Measurements from ENCODE around the gene FPR3.
A peak's percentile ranks its signal among the peaks of the same experiment; 100 is the strongest.
"Not testable (repeated sequence)": the region's sequence is repeated elsewhere in the genome, so short reads cannot be mapped to it uniquely, and the experiment has no call there.

The FPR3 gene

DNA sequence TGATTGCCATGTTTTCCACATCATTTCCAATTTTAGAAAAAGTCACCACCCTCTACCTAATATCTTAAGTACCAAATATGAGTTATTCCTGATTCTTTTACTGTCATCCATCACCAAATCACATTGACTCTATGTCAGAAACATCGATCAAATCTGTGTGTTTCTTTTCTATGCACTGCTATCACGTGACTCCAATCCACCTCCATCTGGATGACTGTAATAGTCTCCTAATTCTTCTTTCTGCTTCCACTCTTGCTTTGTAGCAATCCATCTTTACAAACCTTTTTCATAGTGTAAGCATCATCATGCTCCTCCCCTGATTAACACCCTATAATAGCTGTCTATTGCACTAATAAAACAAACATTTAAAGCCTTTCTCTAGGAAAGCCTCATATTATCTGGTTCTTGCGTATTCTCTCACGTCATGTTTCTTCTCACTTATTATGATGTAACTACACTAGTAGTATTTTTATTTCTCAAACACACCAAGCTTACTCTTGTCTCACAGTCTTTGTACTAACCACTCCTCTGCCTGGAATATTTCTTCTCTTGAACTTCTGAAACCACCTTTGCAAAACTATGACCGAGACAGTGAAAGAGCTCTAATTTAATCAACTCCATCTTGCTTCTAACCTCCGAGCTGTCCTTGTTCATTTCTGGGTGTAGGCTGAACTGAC lies 10.7 kb upstream of the FPR3 start:
- DNase-seq: no peak

DNA sequence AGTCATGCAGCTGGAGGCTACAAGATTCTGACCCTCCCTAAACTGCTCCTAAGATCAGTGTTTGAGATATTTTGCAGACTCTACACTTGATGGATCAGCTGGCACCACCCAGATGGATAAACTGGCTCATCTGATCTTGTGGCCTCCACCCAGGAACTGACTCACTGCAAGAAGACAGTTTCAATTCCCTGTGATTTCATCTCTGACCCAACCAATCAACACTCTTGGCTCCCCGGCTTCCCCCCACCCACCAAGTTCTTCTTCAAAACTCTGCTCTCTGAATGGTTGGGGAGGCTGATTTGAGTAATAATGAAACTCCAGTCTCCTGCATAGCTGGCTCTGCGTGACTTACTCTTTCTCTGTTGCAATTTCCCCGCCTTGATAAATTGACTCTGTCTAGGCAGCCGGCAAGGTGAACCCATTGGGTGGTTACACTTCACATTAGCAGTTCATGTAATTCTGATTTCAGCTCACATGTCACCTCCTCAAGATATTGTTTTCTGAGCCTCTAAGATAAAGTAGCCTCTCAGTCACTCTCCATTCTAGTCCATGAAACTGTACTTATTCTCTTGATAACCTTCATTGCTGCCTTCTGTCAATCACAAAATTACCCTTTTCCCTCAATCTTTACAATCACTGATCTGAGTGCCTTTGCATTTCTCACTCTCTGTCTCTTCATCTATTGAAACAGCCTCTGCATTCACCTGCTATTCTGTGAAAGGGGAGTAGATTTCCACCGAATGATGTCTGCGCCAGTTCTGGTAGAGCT lies 9.9 kb upstream of the FPR3 start:
- no peak for DNase-seq

DNA sequence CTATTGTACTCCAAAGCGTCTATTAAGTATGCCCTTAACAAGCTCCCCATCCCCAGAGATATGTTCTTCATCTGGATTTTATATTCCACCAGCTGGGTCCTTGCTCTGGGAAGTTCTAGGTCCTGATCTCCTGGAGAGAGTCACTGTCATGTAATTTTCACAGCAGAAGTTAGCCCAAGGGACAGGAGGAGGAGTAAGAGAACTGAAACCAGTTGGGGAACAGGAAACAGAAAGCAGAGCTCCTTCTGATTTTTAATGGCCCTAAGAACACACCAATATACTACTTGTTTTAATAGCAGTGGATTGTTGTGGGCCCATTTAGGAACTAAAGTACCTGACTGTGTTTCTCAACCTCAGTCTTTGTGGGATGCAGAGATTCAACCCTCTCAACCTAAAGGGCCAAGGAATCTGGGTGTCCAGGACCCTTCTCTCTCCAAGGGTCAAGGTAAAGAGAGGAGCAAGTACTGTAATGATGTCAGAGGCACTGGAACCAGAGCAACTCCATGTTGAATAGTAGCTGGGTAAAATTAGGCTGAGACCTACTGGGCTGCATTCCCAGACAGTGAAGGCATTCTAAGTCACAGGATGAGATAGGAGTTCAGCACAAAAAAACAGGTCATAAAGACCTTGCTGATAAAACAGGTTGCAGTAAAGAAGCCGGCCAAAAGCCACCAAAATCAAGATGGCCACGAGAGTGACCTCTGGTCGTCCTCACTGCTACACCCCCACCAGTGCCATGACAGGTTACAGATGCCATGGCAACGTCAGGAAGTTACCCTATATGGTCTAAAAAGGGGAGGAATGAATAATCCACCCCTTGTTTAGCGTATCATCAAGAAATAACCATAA lies 8.1 kb upstream of the FPR3 start:
- DNase-seq: no peak

DNA sequence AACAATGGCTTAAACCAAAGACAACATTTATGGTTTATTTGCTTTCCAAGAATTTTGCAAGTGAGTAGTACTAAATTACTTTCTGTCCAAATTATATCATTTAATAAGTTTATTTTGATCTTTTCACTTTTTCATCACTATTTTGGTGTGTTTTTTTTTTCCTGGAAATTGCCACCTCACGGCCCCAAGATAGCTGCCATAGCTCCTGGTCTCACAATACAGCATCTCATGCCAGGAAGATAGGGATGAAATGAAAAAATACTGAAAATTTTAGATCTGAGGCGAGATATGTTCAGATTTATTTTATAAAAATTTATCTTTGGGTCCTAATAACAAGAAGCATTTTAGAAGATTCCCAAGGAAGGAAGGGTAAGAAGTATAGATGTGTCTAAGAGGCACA lies 6.9 kb upstream of the FPR3 start:
- DNase-seq: no peak

DNA sequence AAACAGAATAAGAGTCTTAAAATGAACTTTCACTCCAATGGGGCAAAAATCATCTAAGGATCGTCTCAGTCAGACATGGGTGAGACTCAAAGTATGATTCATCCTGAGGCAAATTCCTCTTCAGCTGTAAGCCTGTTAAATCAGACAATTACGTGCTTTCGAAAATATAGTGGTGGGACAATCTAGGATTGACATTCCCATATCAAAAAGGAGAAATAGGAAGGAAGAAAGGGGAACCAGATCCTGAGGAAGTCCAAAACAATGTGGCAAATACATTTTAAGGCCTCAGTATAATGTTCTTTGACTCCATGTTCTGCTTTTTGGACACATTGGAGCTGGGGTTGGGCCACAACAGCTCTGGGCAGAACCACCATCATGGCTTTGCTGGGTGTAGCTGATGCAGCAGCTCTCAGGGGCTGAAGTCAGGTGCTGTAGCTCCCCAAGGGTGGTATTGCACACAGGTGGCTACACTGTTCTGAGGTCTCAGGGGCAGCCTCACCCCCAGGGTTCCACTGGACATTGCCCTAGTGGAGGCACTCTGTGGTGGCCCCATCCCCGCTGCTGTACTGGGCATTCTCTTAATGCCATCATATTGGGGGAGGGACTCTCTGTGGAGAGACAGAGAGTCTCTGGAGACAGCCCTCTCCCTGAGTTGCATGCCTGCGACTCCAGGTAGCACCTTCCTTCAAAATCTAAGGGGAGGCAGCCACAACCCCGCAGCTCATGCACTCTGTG lies 5.7 kb upstream of the FPR3 start:
- no peak for DNase-seq

DNA sequence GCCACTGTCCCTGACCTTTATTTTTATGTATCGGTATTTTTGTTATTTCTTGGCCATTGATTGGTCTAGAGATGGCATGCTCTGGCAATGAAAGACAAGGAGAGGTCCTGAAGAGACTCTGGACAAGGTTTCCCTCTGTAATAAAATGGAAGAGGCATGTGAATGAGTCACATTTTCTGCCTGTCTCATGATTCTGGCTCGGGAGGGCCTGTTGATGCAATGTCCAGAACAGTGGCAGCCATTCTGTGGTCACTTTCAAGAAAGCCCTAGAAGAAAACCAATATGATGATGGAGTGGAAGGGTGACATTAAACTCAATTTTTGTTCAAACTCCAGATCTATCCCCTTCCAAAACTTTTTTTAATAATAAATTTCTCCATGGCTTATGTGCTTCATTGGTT lies 2.0 kb upstream of the FPR3 start:
- no peak for DNase-seq

DNA sequence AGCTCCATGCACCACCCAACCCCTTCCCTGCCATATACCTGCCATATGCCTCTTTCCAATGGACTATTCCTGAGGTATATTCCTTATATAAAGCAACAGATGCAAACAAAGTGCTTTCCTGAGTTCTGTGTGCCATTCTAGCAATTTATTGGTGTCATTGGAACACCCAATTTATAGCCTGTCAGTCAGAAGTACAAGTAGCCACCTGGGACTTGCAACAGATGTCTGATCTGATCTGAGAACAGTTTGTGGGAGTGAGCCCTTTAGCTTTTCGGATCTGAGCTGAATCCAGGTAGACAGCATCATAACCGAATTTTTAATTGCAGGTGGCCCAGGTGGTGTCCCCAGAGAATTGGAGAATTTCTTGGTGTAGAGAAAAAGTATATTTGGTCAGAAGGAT lies 963 bp upstream of the FPR3 start:
- no peak for DNase-seq

DNA sequence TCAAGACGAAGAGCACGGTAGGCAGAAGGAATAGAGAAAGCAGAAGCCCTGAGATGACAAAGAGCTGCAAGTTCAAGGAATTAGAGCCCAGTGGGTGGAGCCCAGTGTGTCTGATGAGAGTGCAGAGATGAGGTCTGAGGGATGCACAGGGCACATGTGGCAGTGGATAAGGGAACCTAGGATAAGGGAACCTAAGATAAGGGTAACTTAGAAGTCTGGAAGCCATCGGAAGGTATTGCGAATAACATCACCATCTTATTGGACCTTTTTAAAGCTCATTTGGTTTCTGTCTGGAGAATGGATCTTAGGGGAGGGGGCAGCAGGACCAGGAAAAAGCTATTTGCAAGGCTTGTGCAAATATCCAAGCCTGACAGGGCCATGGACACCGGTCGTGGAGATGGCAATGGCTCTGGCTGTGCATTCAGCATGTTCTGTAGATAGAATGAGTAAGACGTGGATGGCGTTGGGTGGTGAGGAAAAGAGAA lies 1.3 kb downstream of the FPR3 start:
- no peak for DNase-seq

DNA sequence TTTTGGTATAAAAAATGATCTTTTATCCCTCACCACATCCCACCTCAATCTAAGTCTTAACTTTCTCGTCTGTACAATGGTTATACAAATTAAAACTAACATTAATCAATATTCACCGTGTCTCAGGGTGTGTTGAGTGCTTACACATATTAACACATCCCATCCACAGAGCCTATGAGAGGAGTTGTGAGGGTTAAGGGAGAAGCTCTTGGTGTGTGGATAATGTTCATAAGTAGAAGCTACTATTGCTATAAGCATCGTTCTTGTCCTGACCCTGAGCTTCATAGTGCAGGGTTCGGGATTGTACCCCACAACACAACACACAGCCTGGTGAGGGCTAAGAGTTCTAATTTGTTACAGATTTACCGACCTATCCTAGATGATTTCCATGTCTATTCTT lies 2.5 kb downstream of the FPR3 start:
- DNase-seq: no peak

DNA sequence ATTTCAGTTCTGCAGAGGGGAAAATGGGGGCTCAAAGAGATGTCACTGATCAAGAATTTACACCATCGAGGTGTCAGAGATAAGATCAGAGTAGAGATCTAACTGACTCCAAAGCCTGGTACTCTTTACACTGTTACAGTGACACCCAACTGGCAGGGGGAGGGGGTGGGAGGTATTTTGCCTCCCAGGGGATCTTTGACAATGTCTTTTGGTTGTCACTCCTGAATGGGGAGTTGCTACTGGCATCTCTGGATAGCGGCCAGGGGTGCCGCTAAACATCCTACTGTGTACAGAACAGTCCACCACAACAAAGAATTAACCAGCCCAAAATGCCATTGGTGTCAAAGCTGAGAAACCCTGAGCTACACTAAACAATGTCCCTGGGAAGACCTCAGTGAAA lies 3.1 kb downstream of the FPR3 start:
- DNase-seq: no peak

DNA sequence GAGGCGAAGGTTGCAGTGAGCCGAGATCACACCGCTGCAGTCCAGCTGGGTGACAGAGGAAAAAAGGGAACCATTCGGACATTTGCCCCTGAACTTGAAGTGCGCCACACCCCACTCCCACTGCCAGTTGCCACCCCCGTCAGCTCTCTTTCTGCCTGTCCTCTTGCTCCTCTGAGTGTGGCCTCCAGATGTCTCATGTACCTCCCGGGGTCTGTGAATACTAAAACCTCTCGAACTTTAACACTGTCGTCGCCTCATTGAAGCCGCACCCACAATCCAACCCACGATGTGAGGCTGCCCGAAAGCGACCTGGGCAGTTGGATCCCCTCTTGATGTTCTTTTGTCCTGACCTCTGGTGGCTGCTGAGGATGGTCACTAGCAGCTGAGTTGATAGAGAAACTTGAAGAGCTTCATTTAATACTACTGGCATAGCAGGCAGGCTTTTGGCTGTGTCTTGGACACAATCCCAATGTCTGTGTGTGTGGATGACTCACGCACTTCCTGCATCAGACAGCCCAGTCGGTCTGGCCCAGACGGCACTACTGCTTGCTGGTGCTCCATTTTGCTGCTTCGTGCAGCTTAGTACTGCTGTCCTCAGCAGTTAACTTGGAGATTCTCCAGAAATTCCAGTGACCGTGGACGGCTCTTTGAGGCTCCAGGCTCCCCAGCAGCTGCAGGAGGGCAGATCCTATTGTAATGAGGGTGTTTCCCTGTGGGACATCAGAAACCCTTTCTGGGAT lies 4.2 kb downstream of the FPR3 start:
- DNase-seq: peak; percentile 68

DNA sequence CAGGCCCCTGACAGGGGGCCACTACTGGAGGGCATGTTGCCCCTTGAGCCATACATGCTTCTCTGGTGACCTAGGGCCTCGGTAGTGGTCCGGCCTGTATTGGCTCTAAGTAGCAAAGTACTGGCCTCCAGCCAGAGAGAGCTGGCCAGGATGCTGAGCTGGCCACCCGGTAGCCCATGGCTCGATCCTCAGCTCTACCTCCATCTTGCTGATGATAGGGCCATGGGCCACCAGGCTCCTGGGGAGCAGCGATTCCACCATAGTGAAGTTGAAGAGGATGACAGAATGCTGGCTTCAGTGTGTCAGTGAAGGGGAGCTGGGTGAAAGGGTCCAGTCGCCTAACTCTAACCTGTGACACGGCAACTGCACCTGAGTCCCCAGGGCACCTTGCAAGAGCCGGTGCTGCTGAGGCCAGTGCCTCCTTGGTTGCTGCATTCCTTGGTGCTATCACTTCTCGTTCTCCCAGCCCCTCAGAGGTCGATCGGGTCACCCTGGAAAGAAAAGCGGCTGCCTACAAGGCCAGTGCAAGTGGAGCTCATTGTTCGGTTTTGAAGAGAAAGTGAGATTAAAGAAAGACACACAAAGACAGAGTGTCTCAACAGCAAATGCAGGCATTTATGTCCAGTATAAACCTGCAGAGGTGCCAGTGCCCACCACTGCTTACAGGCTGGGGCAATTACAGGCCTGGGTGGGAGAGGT lies 5.0 kb downstream of the FPR3 start:
- DNase-seq: no peak

DNA sequence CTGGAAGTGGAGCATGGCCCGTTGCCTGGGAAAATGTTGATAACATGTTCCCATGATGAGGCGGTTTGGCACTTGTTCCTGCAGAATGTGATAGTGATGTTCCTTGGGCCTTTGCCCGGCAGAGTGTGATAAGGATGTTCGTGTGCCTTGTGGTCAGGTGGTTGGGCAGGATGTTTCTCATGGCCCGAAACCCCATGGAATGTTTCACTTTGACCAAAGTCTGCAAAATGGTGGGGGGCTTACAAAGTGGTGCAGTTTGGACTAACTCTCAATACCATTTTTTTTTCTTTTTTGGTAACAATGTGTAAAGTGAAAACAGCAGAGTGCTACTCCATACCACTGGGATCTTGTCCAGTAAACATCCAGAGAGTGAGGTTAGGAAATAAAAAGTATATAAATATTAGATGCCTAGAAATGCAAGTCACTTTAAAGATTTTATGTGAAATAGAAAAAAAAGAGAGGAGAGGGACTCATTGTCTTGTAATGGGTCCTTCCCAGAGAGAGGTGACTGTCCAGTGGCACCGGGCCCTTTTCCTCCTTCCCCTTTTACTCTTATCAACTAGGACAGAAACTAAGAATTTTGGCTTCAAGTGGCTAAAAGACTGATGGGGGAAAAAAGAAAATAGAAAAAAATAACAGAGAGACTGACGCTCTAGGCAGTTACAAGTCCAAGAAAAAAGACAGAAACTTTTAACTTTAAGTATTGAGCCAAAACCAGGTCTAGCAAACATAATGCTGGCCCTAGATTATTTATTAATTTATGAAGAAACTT lies 5.7 kb downstream of the FPR3 start:
- no peak for DNase-seq

DNA sequence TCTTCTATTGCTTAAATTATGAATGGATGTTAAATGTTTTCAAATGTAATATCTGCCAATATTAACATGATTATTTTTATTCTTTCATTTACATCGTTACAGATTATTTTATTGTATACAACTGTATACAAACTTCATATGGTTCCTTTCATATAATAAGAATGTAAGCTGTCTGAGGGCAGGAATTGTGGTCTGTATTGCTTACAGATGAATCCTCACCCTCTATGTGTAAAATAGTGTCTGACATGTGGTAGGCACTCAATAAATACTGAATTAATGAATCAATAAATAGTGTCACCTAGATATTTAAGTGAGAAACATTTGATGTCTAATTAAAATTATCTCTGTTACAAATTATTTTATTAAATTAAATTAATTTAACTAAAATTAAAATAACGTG lies 7.8 kb downstream of the FPR3 start:
- no peak for DNase-seq

DNA sequence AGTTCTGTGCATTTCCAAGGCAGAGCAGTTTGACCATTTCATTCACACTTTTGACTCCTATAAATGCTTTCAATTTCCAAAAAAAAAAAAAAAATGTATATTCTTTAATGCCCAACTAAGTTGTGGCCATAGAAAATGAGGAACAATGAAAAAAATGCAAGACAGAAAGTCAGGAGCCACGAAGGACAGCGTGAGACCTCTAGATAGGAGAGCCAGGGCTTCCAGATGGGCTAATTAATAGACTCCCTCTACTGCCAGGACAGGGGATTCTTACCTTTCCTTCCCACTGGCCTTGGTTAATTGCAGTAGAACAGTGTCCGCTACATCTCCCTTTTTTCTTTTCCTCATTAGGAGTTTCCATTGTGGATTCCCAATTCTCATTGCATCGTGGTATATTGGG lies 8.6 kb downstream of the FPR3 start:
- DNase-seq: no peak

DNA sequence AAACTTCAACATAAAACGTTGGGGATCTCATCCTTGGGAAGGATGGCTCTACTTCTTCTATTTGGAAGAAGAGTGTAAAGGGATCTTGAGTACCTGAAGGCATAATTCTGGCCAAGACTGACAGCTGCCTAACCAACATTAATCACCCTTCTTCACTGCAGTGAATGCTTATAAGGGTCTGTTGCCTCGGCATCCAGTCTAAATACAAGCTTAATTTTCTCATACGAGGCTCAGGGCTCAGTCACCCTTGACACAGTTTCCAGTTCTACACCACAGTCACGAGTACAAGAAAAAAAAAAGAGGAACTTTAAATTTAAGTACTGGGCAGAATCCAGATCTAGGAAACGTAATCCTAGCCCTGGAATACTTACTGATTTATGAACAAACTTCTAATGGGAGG lies 9.0 kb downstream of the FPR3 start:
- DNase-seq: no peak

DNA sequence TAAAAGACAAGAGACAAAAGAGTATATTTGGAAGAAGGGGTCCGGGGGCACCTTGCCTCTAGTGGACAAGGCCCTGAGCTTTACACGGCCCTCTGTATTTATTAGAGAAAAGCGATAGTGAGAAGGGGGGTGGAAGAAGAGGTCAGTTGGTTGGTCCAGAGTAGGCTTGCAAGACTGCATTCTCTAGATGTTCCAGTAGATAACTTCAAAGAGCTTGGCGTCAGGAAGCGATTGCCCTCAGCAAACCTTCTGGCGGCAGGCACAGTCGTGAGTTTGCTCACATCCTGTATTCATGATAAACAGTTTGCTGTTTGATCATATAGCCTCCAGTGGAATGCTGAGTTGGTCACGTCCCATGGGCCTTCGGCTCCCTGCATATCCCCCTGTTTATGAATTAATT lies 9.8 kb downstream of the FPR3 start:
- DNase-seq: not testable (repeated sequence)

DNA sequence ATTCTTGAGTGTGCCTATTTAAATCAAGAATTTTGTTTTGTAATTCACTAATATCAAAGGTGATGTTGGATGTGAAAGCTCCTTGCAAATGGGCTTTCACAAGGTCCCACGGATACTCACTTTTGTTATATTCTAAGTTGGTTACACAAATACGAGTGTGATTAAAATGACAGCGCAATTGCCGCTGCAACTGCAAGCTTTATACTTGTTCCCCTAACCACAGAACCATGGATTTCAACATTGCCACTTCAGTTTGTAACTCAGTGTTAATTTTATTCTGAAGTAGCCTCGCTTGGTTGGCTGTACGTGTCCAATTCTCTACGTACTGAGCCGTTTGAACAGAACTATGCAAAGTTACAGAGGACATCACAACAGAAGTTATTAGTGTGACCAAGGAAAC lies 10.4 kb downstream of the FPR3 start:
- DNase-seq: not testable (repeated sequence)

DNA sequence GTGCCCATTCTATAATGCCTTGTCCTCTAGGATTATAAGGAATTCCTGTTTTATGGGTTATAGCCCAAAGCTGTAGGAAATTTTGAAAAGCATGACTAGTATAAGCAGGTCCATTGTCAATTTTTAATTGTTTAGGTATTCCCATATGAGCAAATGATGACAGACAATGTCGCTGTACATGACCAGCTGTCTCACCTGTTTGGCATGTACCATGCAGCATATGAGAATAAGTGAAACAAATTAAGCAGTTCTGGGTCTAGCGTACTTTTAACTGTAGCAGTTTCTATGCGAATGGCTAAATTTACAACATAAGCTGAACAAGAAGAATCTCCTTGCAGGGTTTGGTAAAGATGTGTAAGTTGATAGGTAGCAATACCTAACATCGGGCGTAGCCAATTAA lies 11.6 kb downstream of the FPR3 start:
- DNase-seq: not testable (repeated sequence)

DNA sequence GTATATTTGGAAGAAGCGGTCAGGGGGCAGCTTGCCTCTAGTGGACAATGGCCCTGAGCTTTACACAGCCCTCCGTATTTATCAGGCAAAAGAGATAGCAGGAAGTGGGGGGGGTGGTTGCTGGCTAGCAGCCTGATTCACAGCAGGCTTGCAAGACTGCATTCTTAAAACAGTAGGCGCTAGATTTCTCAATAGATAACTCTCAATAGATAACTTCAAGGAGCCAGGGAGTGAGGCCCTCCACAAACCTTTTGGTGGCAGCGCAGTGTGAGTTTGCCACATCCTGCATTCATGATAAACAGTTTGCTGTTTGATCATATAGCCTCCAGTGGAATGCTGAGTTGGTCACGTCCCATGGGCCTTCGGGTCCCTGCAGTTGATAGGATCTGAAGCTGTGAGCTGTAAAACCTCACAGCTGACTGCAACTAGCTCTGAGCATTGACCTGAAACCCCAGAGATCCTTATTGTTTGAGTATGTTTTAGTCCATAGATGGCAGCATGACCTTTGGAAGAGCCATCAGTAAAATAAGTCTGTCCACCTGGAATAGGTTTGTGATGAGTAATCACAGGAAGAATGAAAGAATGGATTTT lies 12.2 kb downstream of the FPR3 start:
- DNase-seq: no peak

All from left hindlimb (tissue), 1 donor.